HG02763 (cell line): ENCODE data around the gene MAPK1.
"Not testable (repeated sequence)": the region's sequence is repeated elsewhere in the genome, so short reads cannot be mapped to it uniquely, and the experiment has no call there.

ENCODE experiments used
- ATAC-seq: cut with Tn5 transposase; IDR thresholded peaks from one replicate; pipeline ENCODE4 v1.9.1; 2021; ENCODE audit warnings: mild to moderate bottlenecking, moderate library complexity; ENCODE audit not compliant: unreplicated experiment

MAPK1 gene

DNA sequence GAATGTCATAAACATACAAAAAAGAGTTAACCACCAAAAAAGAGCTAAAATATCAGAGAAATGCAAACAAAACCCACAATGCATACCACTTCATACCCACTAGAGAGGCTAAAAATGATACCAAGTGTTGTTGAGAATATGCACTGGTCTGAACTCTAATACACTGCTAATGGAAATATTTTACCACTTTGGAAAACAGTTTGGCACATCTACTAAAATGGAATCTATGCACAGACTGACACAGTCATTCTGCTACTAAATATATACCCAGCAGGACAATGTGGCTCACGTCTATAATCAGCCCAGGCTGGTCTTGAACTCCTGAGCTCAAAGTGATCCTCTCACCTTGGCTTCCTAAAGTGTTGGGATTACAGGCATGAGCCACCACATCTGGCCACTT is 18.0 kb downstream of the MAPK1 start:
- ATAC-seq: no peak

DNA sequence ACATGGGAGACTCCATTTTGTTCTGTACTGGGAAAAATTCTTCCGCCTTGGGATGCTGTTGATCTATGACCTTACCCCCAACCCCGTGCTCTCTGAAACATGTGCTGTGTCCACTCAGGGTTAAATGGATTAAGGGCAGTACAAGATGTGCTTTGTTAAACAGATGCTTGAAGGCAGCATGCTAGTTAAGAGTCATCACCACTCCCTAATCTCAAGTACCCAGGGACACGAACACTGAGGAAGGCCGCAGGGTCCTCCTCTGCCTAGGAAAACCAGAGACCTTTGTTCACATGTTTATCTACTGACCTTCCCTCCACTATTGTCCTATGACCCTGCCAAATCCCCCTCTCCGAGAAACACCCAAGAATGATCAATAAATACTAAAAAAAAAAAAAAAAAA is 19.4 kb downstream of the MAPK1 start:
- not testable (repeated sequence) for ATAC-seq

DNA sequence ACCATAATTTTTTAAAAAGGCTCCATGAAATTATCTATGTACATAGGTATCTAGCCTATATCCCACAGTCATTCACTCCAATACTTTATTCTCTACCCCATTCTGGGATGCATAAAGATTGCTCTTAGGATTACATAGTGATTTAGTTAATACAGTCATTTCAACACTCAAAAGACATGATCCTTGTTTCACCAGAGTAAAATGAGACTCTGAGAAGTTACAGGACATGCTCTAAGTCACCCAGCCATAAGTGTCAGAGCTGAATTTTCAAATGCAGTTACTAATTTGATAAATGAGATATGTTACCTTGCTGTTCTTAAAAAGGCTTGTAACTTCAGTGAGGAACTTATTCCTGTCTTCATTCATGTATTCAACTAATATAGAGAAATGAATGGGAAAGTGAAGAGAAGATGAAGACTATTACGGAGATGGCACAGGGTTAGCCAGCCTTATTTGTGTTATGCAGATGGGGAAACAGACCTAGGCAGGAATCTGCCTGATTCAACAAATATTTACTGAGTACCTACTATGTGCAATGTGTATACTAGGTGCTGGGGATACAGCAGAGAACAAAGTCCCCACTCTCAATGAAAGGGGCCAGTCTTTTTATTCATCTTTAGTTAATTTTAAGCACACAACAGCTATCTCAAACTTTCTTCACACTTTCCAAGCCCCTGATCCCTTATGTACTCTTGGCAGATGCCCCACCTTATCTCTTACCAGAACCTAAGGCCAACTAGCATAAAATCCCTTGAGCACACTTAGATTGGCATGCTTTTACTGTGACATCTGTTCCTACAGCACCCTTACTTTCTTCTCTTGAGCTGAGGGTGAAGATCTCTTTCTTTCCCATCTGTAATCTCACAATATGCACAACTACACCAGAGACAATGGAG is 21.6 kb downstream of the MAPK1 start:
- ATAC-seq: no peak

DNA sequence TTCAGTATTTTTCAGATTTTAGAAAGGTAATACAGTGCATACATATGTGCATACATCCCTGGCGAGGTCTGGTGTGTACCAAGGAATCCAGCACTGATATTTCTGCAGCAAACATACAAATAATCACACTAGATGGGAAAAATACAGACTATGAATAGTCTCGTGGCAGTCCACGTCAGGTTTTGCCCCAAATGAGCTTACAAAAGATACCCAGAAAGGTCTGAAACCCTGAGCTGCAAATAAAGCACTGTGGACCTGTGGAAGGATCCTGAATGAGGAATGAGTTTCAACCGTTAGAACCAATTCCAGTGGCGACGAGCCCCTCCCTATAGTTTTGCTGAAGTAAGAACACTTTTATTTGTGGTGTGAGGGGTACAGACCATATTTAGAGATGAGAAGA is 24.5 kb downstream of the MAPK1 start:
- no peak for ATAC-seq

DNA sequence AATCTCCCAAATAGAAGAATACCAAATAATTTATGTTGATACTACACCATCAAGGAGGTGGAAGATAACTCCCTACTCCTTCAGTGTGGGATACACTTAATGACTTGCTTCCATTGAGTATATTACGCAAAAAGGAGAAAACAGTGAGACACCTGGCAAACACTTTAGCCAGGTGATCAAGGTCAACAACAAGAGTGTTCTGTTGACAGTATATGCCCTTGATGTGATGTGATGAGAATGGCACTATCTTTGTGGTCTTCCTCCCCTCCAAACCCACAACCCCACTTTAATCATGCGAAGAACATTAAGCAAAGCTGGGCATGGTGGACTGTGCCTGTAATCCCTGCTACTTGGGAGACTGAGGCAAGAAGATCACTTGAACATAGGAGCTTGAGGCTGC is 26.0 kb downstream of the MAPK1 start:
- no peak for ATAC-seq

DNA sequence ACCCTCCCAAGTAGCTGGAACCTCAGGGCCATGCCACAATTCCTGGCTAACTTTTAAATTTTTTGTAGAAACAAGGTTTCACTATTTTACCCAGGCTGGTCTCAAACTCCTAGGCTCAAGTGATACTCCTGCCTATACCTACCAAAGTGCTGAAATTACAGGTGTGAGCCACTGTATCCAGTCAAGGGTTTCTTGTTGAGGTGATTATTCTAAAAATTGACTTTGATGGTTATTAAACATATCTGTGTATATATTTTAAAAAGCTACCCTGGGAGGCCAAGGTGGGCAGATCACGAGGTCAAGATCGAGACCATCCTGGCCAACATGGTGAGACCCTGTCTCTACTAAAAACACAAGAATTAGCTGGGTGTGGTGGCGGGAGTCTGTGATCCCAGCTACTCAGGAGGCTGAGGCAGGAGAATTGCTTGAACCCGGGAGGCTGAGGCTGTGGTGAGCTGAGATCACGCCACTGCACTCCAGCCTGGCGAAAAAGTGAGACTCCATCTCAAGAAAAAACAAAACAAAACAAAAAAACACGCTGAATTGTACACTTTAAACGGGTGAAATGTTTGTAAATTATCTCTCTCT is 27.1 kb downstream of the MAPK1 start:
- ATAC-seq: no peak

DNA sequence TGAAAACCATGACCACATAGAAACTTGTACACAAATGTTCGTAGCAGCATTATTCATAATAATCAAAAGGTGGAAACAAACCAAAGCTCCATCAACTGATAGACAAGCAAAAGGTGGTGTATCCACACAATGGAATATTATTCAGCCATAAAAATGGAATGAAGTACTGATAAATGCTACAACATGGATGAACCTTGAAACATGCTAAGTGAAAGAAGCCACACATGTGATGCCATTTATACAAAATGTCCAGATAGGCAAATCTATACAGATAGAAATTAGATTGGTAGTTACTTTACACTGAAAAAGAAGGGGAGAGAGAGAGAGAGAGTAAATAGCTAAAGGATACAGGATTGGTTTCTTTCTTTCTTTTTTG is 27.7 kb downstream of the MAPK1 start:
- ATAC-seq: no peak

DNA sequence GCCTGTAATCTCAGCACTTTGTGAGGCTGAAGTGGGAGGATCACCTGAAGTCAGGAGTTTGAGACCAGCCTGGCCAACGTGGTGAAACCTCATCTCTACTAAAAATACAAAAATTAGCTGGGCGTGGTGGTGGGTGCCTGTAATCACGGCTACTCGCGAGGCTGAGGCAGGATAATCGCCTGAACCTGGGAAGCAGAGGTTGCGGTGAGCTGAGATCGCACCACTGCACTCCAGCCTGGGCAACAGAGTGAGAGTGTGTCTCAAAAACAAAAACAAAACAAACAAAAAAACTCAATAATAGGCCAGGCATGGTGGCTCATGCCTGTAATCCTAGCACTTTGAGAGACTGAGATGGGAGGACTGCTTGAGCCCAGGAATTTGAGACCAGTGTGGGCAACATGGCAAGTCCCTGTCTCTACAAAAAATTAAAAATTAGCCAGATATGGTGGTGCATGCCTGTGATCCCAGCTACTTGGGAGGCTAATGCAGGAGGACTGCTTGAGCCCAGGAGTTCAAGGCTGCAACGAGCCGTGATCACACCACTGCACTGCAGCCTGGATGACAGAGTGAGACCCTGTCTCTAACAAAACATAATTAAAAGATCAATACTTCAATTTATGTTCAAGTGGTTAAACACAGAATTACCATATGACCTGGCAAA is 28.2 kb downstream of the MAPK1 start:
- not testable (repeated sequence) for ATAC-seq

DNA sequence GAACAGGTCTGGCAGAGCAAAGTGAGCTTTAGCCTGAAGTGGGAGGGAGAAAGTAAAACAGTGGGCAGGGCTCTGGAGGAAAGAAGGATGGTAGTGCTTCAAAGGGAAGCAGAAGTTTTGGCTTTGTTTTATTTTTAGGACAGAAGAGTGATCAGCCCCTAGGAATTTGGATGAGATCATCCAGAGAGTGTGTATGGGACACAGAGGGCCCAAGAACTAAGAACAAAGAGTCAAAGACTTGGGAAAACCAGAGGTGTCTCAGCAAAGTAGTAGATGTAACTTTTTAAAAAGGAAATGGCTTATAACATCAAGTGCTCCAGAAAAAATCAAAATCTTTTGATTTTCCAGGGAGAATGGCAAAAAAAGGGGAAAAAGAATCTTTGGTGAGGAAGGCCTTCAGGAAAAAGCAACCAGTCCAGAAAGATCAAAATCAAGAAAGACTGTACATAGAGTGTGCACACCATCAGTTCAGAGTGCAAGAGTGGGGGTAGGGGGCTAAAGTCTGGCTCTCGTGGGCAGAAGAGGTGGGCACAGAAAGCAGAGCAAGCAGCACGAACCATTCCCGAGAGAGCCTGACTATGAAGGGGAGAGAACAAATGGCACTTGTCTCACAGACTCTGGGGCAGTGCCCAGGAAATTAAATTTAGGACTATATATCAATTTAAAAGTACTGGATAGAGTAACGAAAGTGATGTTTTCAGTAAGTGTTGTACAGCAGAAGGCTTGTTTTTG is 30.0 kb downstream of the MAPK1 start:
- no peak for ATAC-seq

DNA sequence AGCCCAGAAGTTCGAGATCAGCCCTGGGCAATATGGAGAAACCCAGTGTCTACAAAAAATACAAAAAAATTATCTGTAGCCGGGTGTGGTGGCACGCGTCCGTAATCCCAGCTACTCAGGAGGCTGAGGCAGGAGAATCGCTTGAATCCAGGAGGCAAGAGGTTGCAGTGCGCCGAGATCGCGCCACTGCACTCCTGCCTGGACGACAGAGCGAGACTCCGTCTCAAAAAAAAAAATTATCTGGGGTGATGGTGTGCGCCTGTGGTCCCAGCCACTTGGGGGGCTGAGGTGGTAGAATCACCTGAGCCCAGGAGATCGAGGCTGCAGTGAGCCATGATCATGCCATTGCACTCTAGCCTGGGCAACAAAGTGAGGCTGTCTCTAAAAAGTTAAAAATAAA is 31.0 kb downstream of the MAPK1 start:
- not testable (repeated sequence) for ATAC-seq

DNA sequence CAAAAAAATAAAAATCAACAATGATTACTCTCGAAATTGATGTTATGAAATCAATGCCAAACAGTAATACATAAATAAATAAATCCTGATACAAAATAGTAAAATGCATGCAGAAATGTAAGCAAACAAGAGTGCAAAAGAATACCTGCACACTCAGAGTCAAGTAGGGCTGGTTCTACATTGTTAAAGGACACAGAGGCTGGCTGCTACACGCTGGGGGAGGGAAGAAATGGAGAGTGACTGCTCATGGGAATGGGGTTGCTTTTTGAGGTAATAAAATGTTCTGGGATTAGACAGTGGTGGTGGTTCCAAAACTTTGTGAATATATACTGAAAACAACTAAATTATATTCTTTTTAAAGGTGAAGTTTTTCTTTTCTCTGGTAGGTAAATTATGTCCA is 32.1 kb downstream of the MAPK1 start:
- no peak for ATAC-seq

DNA sequence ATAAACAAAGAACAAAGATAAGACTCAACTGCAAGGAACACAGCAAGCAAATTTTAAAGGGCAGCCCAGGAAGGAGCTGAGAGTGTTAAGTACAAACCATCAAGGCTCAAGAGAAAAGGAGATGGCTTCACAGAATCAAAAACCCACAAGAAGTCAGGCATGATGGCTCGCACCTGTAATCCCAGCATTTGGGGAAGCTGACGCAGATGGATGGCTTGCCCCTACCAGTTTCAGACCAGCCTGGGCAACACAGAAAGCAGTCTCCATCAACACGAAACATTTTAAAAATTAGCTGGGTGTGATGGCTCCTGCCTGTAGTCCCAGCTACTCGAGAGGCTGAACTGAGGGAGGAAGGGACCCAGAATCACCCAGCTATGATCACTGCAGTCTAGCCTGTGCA is 32.6 kb downstream of the MAPK1 start:
- no peak for ATAC-seq

DNA sequence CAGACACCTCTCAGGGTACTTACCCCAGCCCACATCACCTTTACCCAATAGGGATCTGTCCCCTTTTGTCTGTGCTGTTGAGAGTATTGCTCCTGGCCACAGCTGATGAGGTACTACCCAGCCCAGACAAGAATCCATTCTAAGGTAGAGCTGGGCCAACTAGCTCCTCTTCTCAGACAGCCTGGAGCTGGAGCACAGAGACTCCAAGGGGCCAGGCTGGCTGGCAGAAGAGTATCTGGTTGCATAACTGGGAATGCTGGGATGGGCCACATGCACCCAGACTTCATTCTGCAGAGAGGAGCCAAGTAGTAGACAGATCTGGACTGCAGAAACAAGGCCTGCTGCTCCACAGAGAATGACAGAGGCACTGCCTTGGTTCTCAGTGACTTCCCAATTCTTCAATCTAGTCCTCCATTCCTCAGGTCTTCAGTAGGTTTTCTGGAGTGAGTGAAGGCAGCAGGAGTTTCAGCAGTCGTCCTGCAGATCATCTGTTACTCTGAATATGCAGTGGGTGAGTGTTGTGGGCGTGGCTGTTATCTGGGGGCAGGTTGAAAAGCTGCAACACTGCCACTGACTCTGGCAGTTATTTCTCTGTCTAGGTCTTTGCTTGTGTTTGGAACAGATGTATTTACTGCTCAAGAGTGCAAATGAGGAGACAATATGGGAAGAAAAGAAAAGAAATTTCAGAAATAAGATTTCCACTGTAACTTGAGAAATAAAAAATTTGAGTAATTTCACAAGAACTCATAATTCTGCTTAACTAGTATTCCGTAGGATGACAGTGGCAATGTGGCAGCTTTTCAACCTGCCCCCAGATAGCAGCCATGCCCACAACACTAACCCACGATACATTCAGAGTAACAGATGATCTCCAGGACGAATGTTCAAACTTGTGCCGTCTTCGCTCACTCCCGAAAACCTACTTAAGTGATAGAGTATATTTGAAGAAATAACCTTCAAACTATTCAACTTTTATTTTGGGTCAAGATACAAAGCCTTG is 34.9 kb downstream of the MAPK1 start:
- ATAC-seq: no peak

DNA sequence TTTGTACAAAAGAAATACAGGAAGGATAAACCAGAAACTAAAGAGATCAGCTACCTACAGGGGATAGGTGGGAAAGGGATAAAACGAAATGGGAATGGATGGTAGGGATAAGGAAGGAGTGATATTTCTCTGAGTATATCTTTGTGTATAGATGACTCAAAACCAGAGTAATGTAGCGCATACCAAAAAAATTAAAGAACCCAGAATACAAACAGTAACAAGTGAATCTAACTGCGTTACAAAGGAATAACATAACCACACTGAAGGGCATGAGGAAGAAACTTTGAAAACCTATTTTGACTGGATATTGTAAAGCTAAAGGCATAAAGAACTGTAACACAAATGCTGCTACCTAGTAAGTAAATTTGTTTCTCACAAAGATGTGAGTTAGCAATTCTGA is 37.9 kb downstream of the MAPK1 start:
- no peak for ATAC-seq

DNA sequence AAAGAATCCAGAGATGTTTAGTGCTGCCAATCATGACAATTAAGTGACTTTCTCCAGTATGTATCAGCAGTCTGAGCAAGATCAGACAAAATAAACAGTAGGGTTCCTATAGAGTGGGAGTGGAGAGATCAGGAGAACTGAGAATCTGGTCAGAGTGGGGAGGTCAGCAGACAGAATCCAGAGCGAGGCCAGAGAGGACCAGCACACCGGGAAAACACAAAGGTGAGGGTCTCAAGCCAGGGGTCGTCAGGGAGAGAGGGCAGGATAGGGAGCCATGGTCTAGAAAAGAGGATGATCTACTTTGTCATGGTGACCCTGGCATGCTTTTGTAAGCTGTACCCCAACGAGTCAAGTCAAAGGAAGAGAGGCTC is 39.2 kb downstream of the MAPK1 start:
- no peak for ATAC-seq

DNA sequence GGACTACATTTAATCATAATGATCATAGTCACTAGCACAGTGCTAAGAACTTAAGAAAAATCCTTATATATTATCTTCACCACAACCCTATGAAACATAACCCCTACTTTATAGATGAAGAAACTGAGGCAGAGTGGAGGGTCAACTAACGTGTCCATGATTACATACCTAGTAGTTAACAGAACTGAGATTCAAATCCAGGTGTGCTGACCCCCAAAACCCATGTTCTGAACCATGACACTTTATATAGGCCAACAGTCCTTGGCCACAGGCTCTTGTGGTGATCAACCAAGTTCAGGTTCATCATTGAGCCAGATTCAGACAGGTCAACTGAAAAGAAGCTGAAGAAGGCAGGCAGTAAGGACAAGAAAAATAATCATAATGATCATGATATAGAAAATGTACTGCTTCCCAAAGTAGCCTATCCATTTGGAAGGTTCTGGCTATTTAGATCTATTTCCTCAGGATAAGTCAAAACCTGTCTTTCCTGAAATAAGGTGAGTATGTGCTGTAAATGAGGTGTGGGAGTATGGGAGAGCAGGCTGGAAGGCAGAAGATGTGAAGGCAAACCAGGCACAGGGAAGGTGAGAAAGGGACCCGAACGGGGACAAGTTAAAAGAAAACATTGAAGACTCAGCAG is 39.7 kb downstream of the MAPK1 start:
- ATAC-seq: no peak

DNA sequence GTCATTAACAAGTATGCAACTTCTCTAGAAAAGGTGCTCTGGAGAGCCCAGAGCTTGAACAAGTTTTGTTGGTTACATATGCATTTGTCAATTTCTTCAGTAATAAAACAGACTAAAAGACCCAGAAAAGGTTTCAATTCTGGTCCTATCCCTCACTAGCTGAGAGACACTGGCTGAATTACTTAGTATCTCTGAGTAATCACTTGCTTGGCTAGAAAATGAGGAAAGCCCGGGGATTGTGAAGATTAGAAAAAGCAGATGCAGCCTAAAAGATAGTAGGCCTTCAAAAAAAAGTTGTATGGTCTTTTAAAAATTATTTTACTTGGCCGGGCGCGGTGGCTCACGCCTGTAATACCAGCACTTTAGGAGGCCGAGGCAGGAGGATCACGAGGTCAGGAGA is 41.2 kb downstream of the MAPK1 start:
- ATAC-seq: no peak

DNA sequence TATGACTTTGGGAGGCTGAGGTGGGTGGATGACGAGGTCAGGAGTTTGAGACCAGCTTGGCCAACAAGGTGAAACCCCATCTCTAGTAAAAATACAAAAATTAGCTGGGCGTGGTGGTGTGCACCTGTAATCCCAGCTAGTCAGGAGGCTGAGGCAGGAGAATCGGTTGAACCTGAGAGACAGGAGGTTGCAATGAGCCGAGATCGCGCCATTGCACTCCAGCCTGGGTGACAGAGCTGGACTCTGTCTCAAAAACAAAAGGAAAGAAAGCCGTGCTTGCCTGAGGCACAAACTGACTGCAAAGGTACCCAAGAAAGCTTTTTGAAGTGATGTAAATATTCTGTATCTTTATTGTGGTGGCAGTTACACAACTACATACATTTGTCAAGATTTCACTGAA is 42.5 kb downstream of the MAPK1 start:
- ATAC-seq: not testable (repeated sequence)

DNA sequence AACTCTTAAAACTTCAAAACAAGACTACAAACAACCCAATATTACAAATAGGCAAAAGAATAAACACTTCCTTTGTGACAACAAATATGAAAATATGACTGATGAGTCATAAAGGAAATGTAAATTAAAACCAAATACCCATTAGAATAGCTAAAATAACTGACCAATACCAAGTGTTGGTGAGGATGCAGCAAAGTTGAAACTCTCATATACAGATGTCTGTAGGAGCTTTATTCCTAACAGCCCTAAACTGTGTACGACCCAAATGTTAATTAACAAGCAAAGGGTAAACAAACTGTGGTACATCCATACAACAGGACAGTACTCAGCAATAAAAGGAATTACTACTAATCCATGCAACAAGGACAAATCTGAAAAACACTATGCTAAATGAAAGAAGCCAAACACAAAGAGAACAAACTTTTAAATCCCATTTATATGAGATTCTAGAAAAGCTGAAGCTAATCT is 43.0 kb downstream of the MAPK1 start:
- ATAC-seq: no peak
